CD4-positive, alpha-beta memory T cell (primary cell): ENCODE measurements around the gene TOGARAM1. TPM values are rescaled to one million over a fixed set of nuclear protein-coding genes. Genes with fewer than 3 reads are reported as not detected.

ENCODE experiments used
- CTCF ChIA-PET: fragments of 350-600 bp; sonication (Branson Sonifier 250); formaldehyde crosslinking; loops from one replicate; lab custom pipeline; 2021; ENCODE audit warnings: inconsistent platforms; ENCODE audit not compliant: partially characterized antibody; lab: Charles Lee
- POLR2A ChIA-PET: fragments of 350-600 bp; sonication (Branson Sonifier 250); formaldehyde crosslinking; loops from one replicate; lab custom pipeline; 2021; ENCODE audit not compliant: partially characterized antibody; lab: Charles Lee
- DNase-seq, 5 donors: peaks; one replicate each; pipeline versions ENCODE4 v3.0.0 to v3.0.0-alpha.2; 2020 to 2022; ENCODE audit warnings: mixed read lengths in 1 of 5
- H3K27ac ChIP-seq: one replicate; pipeline ENCODE4 v1.7.0; 2013; ENCODE audit warnings: low read depth, low read length
- H3K27me3 ChIP-seq: 2 replicates; pipeline ENCODE4 v1.7.0; 2013; ENCODE audit warnings: mild to moderate bottlenecking, low read length, moderate library complexity; ENCODE audit not compliant: insufficient read depth
- H3K36me3 ChIP-seq: 2 replicates; pipeline ENCODE4 v1.7.0; 2013; ENCODE audit warnings: mild to moderate bottlenecking, low read length, moderate library complexity; ENCODE audit not compliant: insufficient read depth
- H3K4me1 ChIP-seq: 2 replicates; pipeline ENCODE4 v1.7.0; 2013; ENCODE audit warnings: mild to moderate bottlenecking, low read length, moderate library complexity; ENCODE audit not compliant: insufficient read depth
- H3K4me3 ChIP-seq, 2 donors: one replicate each; pipeline ENCODE4 v1.7.0; 2013; ENCODE audit warnings: low read length in 2 of 2, mild to moderate bottlenecking in 1 of 2
- H3K9me3 ChIP-seq, 2 donors: one replicate each; pipeline ENCODE4 v1.7.0; 2013; ENCODE audit warnings: low read length in 2 of 2, control low read depth in 1 of 2; ENCODE audit not compliant: control insufficient read depth in 1 of 2
- H3K27ac Mint-ChIP-seq, 7 donors: one replicate each; pipeline ENCODE4 v1.8.0; 2020 to 2021; ENCODE audit warnings: mixed read lengths in 7 of 7, mild to moderate bottlenecking in 6 of 7, inconsistent platforms in 3 of 7, moderate library complexity in 3 of 7
- H3K27me3 Mint-ChIP-seq, 2 donors: one replicate each; pipeline ENCODE4 v1.8.0; 2020 to 2021; ENCODE audit warnings: mixed read lengths in 2 of 2
- H3K36me3 Mint-ChIP-seq, 2 donors: one replicate each; pipeline ENCODE4 v1.8.0; 2020 to 2021; ENCODE audit warnings: mixed read lengths in 2 of 2, inconsistent platforms in 1 of 2, mild to moderate bottlenecking in 1 of 2
- H3K4me1 Mint-ChIP-seq, 4 donors: one replicate each; pipeline ENCODE4 v1.8.0; 2020 to 2021; ENCODE audit warnings: mixed read lengths in 4 of 4, mild to moderate bottlenecking in 1 of 4
- H3K4me3 Mint-ChIP-seq, 8 donors: one replicate each; pipeline ENCODE4 v1.8.0; 2020 to 2021; ENCODE audit warnings: mixed read lengths in 8 of 8, mild to moderate bottlenecking in 7 of 8, moderate library complexity in 6 of 8, inconsistent platforms in 3 of 8
- H3K9me3 Mint-ChIP-seq, 8 donors: one replicate each; pipeline ENCODE4 v1.8.0; 2020 to 2021; ENCODE audit warnings: mixed read lengths in 8 of 8, mild to moderate bottlenecking in 5 of 8, inconsistent platforms in 3 of 8, moderate library complexity in 1 of 8
- intact Hi-C: fragments of 100-400 bp; cut with micrococcal nuclease; formaldehyde crosslinking; loops from one replicate; pipeline ENCODE4 v1.15.1; 2023
- polyA plus RNA-seq, 2 donors: library from polyadenylated mRNA; unstranded; fragments of 300-500 nt; fragmentation: Illumina TruSeq; gene quantifications; one replicate each; pipeline ENCODE4 v1.2.3, GENCODE V29; 2021
- total RNA-seq, 2 experiments: library from RNA; stranded (reverse); gene quantifications; one replicate each; pipeline ENCODE4 v1.2.3, GENCODE V29; 2021

Gene TOGARAM1
- total and polyA plus RNA-seq, 4 experiments from 2014 or later, result 7.2 to 11.5 (median 10.0) TPM

- intact Hi-C loops, result no loop called here
- no peaks in the 10 kb centered on the region for H3K27me3 Mint-ChIP-seq
- H3K9me3 ChIP-seq, result no peaks in the 10 kb centered on the region
- H3K36me3 ChIP-seq, result peaks cover 44% of the 10 kb centered on the region
- H3K4me1 ChIP-seq, result peaks cover 1% of the 10 kb centered on the region
- no peak for DNase-seq
- H3K4me3 Mint-ChIP-seq, result no peak overlapping the region
- H3K9me3 Mint-ChIP-seq, result no peaks in the 10 kb centered on the region
- ChIA-PET POLR2A (interaction anchor here (0.6 to 1.3 kb wide), 2 partner anchors 14 to 22 kb away, joined by 3 read pairs; no protein-coding TSS in a partner anchor), CTCF (no interaction called here)
- no peaks in the 10 kb centered on the region for H3K27me3 ChIP-seq
- H3K27ac Mint-ChIP-seq, result no peak overlapping the region
- no peak overlapping the region for H3K4me3 ChIP-seq
- H3K27ac ChIP-seq, result no peak overlapping the region
- H3K4me1 Mint-ChIP-seq, result peaks cover 2 to 5% (median 3%) of the 10 kb centered on the region in 4 donors
- peaks cover 26 to 64% of the 10 kb centered on the region in 2 donors for H3K36me3 Mint-ChIP-seq
Observed at GRCh38 chr14:45118594-45118993, 156.6 kb downstream of the TOGARAM1 start.

- no peaks in the 10 kb centered on the region for H3K9me3 ChIP-seq
- intact Hi-C loops, result no loop called here
- H3K4me1 ChIP-seq, result no peaks in the 10 kb centered on the region
- Mint-ChIP-seq H3K4me1 (peaks cover 0 to 1% (median 0%) of the 10 kb centered on the region in 4 donors), H3K36me3 (peaks cover 30 to 59% of the 10 kb centered on the region in 2 donors), H3K27ac (peak overlapping the region in 1 of 7 donors; percentile 53), H3K27me3 (no peaks in the 10 kb centered on the region), H3K9me3 (no peaks in the 10 kb centered on the region), H3K4me3 (no peak overlapping the region)
- H3K4me3 ChIP-seq, result no peak overlapping the region
- POLR2A ChIA-PET, result no interaction called here
- CTCF ChIA-PET, result no interaction called here
- H3K27ac ChIP-seq, result no peak overlapping the region
- no peak for DNase-seq
- no peaks in the 10 kb centered on the region for H3K27me3 ChIP-seq
- H3K36me3 ChIP-seq, result peaks cover 31% of the 10 kb centered on the region
Observed at GRCh38 chr14:45120096-45120495, 158.1 kb downstream of the TOGARAM1 start.

- no peak overlapping the region for H3K4me3 ChIP-seq
- no peaks in the 10 kb centered on the region for H3K27me3 ChIP-seq
- Mint-ChIP-seq H3K4me3 (no peak overlapping the region), H3K36me3 (peaks cover 38 to 47% of the 10 kb centered on the region in 2 donors), H3K27ac (no peak overlapping the region), H3K9me3 (no peaks in the 10 kb centered on the region), H3K4me1 (peaks cover 0 to 7% (median 3%) of the 10 kb centered on the region in 4 donors), H3K27me3 (no peaks in the 10 kb centered on the region)
- intact Hi-C loops, result no loop called here
- H3K4me1 ChIP-seq, result no peaks in the 10 kb centered on the region
- ChIA-PET POLR2A (interaction anchor here (0.9 to 1.1 kb wide), 2 partner anchors 11 to 130 kb away, joined by 3 to 4 read pairs; partner anchors contain the start of gene FKBP3), CTCF (no interaction called here)
- H3K27ac ChIP-seq, result no peak overlapping the region
- H3K9me3 ChIP-seq, result no peaks in the 10 kb centered on the region
- DNase-seq, result no peak
- peaks cover 14% of the 10 kb centered on the region for H3K36me3 ChIP-seq
Observed at GRCh38 chr14:45123271-45123670, 161.3 kb downstream of the TOGARAM1 start.

Other genes starting within 250 kb of the TOGARAM1 start
- 10 to 100 TPM; 38.4 to 40.6 TPM for gene KLHL28, start 243 bp upstream of the TOGARAM1 start, total RNA-seq
- 10 to 100 TPM; 44.5 to 69.9 TPM for gene KLHL28, start 243 bp upstream of the TOGARAM1 start, polyA plus RNA-seq
- gene PRPF39, start 121.9 kb downstream of the TOGARAM1 start, total RNA-seq, result 10 to 100 TPM; 80.7 to 85.6 TPM
- gene PRPF39, start 121.9 kb downstream of the TOGARAM1 start, polyA plus RNA-seq, result 10 to 100 TPM in 1 of 2 donors, 1 to 10 TPM in 1; 8.1 to 12.1 TPM
- gene FKBP3, start 172.3 kb downstream of the TOGARAM1 start, total RNA-seq, result 10 to 100 TPM; 57.0 to 64.7 TPM
- 100 to 1,000 TPM in 1 of 2 donors, 10 to 100 TPM in 1; 61.9 to 101 TPM for gene FKBP3, start 172.3 kb downstream of the TOGARAM1 start, polyA plus RNA-seq
- gene FANCM, start 173.7 kb downstream of the TOGARAM1 start, total RNA-seq, result 1 to 10 TPM; 7.8 to 8.6 TPM
- 1 to 10 TPM; 2.1 to 5.8 TPM for gene FANCM, start 173.7 kb downstream of the TOGARAM1 start, polyA plus RNA-seq